B cell (primary cell): Measurements from ENCODE around the gene TOX2. TPM values are rescaled to one million over a fixed set of nuclear protein-coding genes. Genes with fewer than 3 reads are reported as not detected.
A peak's percentile ranks its signal among the peaks of the same experiment; 100 is the strongest.

Source experiments
- ATAC-seq: fragments of 200-7000 bp; cut with Tn5 transposase; one replicate; pipeline ENCODE4 v1.10.0; 2021; ENCODE audit warnings: low read depth, mild to moderate bottlenecking, moderate number of reproducible peaks, moderate library complexity
- CTCF ChIA-PET: fragments of 350-600 bp; sonication (Branson Sonifier 250); formaldehyde crosslinking; loops from one replicate; lab custom pipeline; 2021; ENCODE audit warnings: antibody characterized with exemption, inconsistent platforms; lab: Charles Lee
- POLR2A ChIA-PET: fragments of 350-600 bp; sonication (Branson Sonifier 250); formaldehyde crosslinking; loops from one replicate; lab custom pipeline; 2021; ENCODE audit warnings: antibody characterized with exemption; lab: Charles Lee
- DNase-seq: peaks from one replicate; pipeline ENCODE4 v3.0.0; 2013
- H2AFZ ChIP-seq: 2 replicates; pipeline ENCODE4 v1.6.1; 2012; ENCODE audit warnings: mild to moderate bottlenecking, low read depth, low read length; ENCODE audit not compliant: insufficient read depth, poor library complexity, severe bottlenecking
- H3K27ac ChIP-seq, 2 donors: 1 replicate in 1 of 2; 2 replicates in 1 of 2; pipeline ENCODE4 v1.5.1; 2012 to 2013; ENCODE audit warnings: low read length in 2 of 2, mild to moderate bottlenecking in 2 of 2, moderate library complexity in 1 of 2
- H3K27me3 ChIP-seq, 4 experiments: fragments of 200-600 bp in 1 of 4; sonication (generic) in 1 of 4; replicated peaks in 1 of 4; 1 replicate in 2 of 4; 2 replicates in 2 of 4; pipeline versions ENCODE4 v1.6.1 to v1.7.0; 2013 to 2016; ENCODE audit warnings: low read length in 3 of 4, mild to moderate bottlenecking in 2 of 4, mixed read lengths in 1 of 4, moderate library complexity in 1 of 4; ENCODE audit not compliant: insufficient read depth in 4 of 4, control insufficient read depth in 3 of 4; ENCODE audit errors: control extremely low read depth in 1 of 4
- H3K36me3 ChIP-seq, 2 experiments: replicated peaks in 1 of 2; 1 replicate in 1 of 2; 2 replicates in 1 of 2; pipeline versions ENCODE4 v1.6.1 to v1.7.1; 2013; ENCODE audit warnings: low read length in 1 of 2; ENCODE audit not compliant: insufficient read depth in 2 of 2, control insufficient read depth in 1 of 2; ENCODE audit errors: control extremely low read depth in 1 of 2, extremely low read depth in 1 of 2
- H3K4me1 ChIP-seq, 2 donors: fragments of 200-600 bp in 1 of 2; sonication (generic) in 1 of 2; 1 replicate in 1 of 2; 2 replicates in 1 of 2; pipeline versions ENCODE4 v1.5.1 to v1.6.1; 2013 to 2017; ENCODE audit warnings: low read length in 2 of 2; ENCODE audit not compliant: control insufficient read depth in 2 of 2, insufficient read depth in 2 of 2
- H3K4me2 ChIP-seq: replicated peaks from 2 replicates; pipeline ENCODE3; 2012; ENCODE audit warnings: mild to moderate bottlenecking, low read depth, low read length; ENCODE audit not compliant: poor library complexity, severe bottlenecking
- H3K4me3 ChIP-seq, 5 experiments: fragments of 200-600 bp in 1 of 5; sonication (generic) in 1 of 5; 1 replicate in 3 of 5; 2 replicates in 2 of 5; pipeline versions ENCODE4 v1.5.1 to v1.7.0; 2011 to 2016; ENCODE audit warnings: low read length in 4 of 5, mild to moderate bottlenecking in 4 of 5, low read depth in 2 of 5, control low read depth in 1 of 5, moderate library complexity in 1 of 5; ENCODE audit not compliant: insufficient read depth in 1 of 5; ENCODE audit errors: control extremely low read depth in 1 of 5, extremely low read depth in 1 of 5
- H3K79me2 ChIP-seq: fragments of 200-600 bp; sonication (generic); one replicate; pipeline ENCODE4 v1.6.0; 2016; ENCODE audit warnings: low read length; ENCODE audit not compliant: control insufficient read depth, insufficient read depth
- H3K9ac ChIP-seq: fragments of 200-600 bp; sonication (generic); 2 replicates; pipeline ENCODE4 v1.6.1; 2017; ENCODE audit warnings: mild to moderate bottlenecking, low read length, moderate library complexity
- H3K9me3 ChIP-seq, 3 donors: one replicate each; pipeline versions ENCODE4 v1.6.1 to v1.7.1; 2013; ENCODE audit warnings: low read length in 2 of 3; ENCODE audit not compliant: control insufficient read depth in 2 of 3, insufficient read depth in 1 of 3; ENCODE audit errors: control extremely low read depth in 1 of 3
- H4K20me1 ChIP-seq: 2 replicates; pipeline ENCODE4 v1.6.0; 2012; ENCODE audit warnings: mild to moderate bottlenecking, low read length; ENCODE audit not compliant: insufficient read depth, control insufficient read depth, poor library complexity, severe bottlenecking
- H3K27ac Mint-ChIP-seq: one replicate; pipeline ENCODE4 v1.8.0; 2021; ENCODE audit warnings: mixed read lengths
- H3K27me3 Mint-ChIP-seq: one replicate; pipeline ENCODE4 v1.8.0; 2021; ENCODE audit warnings: mixed read lengths
- H3K4me1 Mint-ChIP-seq: one replicate; pipeline ENCODE4 v1.8.0; 2021; ENCODE audit warnings: mixed read lengths
- H3K4me3 Mint-ChIP-seq: one replicate; pipeline ENCODE4 v1.8.0; 2021; ENCODE audit warnings: mixed read lengths
- H3K9me3 Mint-ChIP-seq: one replicate; pipeline ENCODE4 v1.8.0; 2022; ENCODE audit warnings: mixed read lengths; ENCODE audit not compliant: insufficient read depth
- EZH2 ChIP-seq: IDR thresholded peaks from 2 replicates; pipeline ENCODE4 v1.6.1; 2012; ENCODE audit warnings: borderline replicate concordance, low read depth, mild to moderate bottlenecking, moderate library complexity, low read length; ENCODE audit not compliant: insufficient read depth, poor library complexity, severe bottlenecking
- WGBS: methylation state at CpG from one replicate; pipeline ENCODE4 v1.1.5; 2013; ENCODE audit warnings: missing lambda C conversion rate; ENCODE audit not compliant: insufficient coverage; 5-methylcytosine and 5-hydroxymethylcytosine counted together
- intact Hi-C: fragments of 100-400 bp; cut with micrococcal nuclease; formaldehyde crosslinking; loops from one replicate; pipeline ENCODE4 v1.10.0; 2022
- polyA plus RNA-seq: library from polyadenylated mRNA; depleted of rRNA; stranded (reverse); fragments of >200 nt; gene quantifications from 2 replicates; pipeline ENCODE4 v1.2.3, GENCODE V29; 2012
- total RNA-seq, 2 donors: library from RNA; stranded (reverse); fragments of 120-200 nt in 1 of 2; gene quantifications; 1 replicate in 1 of 2; 2 replicates in 1 of 2; pipeline versions ENCODE4 v1.2.3 to v1.2.4, GENCODE V29; 2013 to 2022
- TF ChIP-seq, protein P1 (sequence below): fragments of 200-600 bp; IDR thresholded peaks from one replicate; pipeline ENCODE4 v1.8.0; 2022; ENCODE audit warnings: antibody characterized with exemption, mild to moderate bottlenecking

Gene TOX2
- total and polyA plus RNA-seq, 2 donors (not counting 1 experiment from before 2014, with no cell fraction given) = 1.2 to 4.1 TPM

- no peak for ATAC-seq
- Histone ChIP-seq H4K20me1 (no peaks in the 10 kb centered on the region), H3K4me1 (peaks cover 18 to 21% of the 10 kb centered on the region in 2 donors), H3K9ac (no peak overlapping the region), H3K27ac (no peak overlapping the region), H3K79me2 (no peaks in the 10 kb centered on the region), H3K9me3 (peaks cover 0 to 19% (median 4%) of the 10 kb centered on the region in 3 donors), H3K36me3 (no peaks in the 10 kb centered on the region), H2AFZ (no peak overlapping the region), H3K27me3 (peaks cover 0 to 43% (median 18%) of the 10 kb centered on the region in 4 experiments), H3K4me3 (no peak overlapping the region), H3K4me2 (no peak overlapping the region)
- CTCF ChIA-PET = no interaction called here
- POLR2A ChIA-PET = no interaction called here
- Mint-ChIP-seq H3K4me3 (peak overlapping the region; percentile 82), H3K9me3 (peaks cover 10% of the 10 kb centered on the region), H3K27ac (peak overlapping the region; percentile 32), H3K27me3 (peaks cover 36% of the 10 kb centered on the region), H3K4me1 (peaks cover 34% of the 10 kb centered on the region)
- WGBS = 89% methylated on average over 2 of the region's 3 CpGs
- intact Hi-C loops = no loop called here
- no peak for DNase-seq
- no peak for TF ChIP-seq EZH2
- TF ChIP-seq, protein P1, sequence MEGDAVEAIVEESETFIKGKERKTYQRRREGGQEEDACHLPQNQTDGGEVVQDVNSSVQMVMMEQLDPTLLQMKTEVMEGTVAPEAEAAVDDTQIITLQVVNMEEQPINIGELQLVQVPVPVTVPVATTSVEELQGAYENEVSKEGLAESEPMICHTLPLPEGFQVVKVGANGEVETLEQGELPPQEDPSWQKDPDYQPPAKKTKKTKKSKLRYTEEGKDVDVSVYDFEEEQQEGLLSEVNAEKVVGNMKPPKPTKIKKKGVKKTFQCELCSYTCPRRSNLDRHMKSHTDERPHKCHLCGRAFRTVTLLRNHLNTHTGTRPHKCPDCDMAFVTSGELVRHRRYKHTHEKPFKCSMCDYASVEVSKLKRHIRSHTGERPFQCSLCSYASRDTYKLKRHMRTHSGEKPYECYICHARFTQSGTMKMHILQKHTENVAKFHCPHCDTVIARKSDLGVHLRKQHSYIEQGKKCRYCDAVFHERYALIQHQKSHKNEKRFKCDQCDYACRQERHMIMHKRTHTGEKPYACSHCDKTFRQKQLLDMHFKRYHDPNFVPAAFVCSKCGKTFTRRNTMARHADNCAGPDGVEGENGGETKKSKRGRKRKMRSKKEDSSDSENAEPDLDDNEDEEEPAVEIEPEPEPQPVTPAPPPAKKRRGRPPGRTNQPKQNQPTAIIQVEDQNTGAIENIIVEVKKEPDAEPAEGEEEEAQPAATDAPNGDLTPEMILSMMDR = no peak
These were observed 1.2 kb upstream of the TOX2 start for GRCh38 chr20:43913291-43914025.
